ENCODE data around the gene CCNQ.

The CCNQ gene

DNA sequence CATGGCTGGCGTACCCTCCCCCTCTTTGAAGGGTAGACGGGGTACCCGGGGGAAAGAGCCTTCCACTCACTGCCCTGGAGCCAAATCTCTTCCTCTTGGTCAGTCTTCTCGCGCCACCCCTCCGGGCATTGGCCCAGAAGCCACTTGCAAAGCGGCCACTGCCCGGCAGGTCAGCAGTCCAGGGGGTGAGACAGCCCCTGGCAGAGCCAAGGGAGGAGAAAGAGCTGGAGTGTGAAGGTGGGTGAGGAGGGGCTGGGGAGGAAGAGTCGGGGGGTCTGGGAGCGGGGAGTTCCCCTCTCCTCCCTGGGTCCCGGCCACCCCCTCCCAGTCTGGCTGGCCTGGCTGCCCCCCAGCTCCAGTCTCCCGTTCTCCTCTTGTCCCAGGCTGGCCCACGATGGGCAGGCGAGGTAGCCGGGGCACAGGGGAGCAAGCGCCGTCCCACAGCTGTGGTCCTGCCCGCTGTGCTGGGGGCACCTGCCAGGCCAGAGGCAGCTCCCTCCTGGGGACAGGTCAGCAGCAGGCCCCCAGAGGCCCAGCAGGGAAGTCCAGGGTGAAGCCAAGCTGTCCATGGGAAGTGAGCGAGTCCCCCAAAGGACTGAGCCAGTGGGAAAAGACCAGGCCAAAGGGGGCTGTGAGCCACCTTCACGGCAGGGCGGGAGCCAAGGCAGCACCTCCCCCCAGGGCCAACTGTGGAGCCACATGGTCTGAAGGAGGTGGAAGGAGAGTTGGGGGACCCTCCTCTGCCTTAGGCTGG lies 26.5 kb upstream of the CCNQ start:
- H3K4me3 ChIP-seq (ENCODE audit: low read depth, low read length) = no peak overlapping the region
- DNase-seq (ENCODE audit: low read depth) = no peak
- TF ChIP-seq, protein P1, sequence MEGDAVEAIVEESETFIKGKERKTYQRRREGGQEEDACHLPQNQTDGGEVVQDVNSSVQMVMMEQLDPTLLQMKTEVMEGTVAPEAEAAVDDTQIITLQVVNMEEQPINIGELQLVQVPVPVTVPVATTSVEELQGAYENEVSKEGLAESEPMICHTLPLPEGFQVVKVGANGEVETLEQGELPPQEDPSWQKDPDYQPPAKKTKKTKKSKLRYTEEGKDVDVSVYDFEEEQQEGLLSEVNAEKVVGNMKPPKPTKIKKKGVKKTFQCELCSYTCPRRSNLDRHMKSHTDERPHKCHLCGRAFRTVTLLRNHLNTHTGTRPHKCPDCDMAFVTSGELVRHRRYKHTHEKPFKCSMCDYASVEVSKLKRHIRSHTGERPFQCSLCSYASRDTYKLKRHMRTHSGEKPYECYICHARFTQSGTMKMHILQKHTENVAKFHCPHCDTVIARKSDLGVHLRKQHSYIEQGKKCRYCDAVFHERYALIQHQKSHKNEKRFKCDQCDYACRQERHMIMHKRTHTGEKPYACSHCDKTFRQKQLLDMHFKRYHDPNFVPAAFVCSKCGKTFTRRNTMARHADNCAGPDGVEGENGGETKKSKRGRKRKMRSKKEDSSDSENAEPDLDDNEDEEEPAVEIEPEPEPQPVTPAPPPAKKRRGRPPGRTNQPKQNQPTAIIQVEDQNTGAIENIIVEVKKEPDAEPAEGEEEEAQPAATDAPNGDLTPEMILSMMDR (IDR thresholded peaks at IDR 0.05; ENCODE audit: insufficient read depth, low read depth, low read length, missing control alignments) = no peak

DNA sequence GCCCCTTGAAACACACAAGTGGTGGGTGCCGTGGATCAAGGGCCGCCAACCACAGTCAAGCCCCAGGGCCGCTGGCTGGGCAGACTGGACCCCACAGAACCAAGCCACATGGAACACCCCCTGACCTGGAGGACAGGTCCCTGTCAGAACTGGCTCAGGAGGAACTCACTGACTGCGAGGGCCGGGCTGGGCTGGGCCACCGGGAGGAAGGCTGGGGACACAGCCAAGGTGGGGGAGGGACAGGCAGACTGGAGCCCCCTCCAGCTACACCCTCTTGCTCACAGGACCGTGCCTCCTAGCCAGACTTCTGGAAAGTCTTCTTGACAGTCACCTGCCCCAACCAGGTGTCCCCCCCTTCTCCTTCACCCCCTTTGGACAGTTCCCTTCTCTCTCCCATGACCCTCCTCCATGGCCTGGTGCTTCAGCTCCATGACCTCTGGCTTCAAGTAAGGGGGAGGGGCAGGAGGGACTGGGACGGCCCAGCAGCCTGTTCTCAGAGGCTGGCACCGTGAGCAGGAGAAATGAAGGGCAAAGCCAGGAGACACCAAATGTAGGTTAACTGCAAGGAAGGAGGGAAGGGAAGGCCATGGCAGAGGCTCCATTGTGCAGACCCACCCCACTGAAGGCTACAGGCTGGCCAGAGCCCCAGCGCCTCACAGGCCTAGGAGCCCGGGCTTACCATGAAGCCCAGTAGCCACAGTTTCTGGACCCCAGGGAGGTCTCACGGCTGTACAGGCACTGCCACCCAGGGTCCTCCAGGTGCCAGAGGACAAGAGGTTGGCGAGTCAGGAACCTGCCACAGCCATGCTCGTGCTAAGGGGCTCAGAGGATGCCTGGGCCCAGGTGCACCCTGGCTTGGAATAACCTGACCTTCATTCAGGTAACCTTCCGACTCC lies 25.5 kb upstream of the CCNQ start:
- no peak overlapping the region for H3K4me3 ChIP-seq (ENCODE audit: low read depth, low read length)
- TF ChIP-seq, protein P1 (IDR thresholded peaks at IDR 0.05; ENCODE audit: insufficient read depth, low read depth, low read length, missing control alignments) = no peak
- no peak for DNase-seq (ENCODE audit: low read depth)

DNA sequence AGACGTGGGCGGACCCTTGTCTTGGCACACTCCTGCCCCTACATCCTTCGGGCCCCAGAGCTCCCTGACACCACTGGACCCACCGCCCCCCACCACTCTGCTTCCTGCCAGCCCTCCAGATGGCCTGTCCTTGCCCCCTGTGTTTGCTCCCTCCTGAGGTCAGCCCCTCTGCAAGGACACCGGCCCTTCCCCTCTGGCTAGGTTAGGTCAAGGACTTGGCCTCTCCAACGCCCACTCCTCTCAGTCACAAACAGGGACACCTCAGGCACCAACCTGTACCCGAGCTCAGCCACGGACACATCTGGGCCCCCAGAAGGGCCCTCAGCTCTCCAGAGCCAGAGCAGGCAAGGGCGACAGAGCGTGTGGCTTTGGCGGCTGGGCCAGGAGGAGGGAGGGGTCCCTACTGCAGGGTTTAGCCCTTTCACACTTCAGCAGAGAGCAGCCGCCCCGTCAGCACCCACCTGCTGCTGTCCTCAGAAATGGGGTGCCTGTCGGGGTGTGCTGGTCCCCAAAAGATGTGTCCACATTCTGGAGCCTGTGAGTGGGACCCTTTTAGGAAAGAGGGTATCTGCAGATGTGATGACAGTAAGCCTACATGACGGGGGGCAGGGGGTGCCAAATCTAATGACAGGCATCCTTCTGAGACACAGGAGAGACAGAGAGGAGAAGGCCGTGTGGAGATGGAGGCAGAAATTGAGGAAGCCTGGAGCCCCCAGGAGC lies 24.5 kb upstream of the CCNQ start:
- no peak for DNase-seq (ENCODE audit: low read depth)
- H3K4me3 ChIP-seq (ENCODE audit: low read depth, low read length) = no peak overlapping the region
- TF ChIP-seq, protein P1 (IDR thresholded peaks at IDR 0.05; ENCODE audit: insufficient read depth, low read depth, low read length, missing control alignments) = no peak

DNA sequence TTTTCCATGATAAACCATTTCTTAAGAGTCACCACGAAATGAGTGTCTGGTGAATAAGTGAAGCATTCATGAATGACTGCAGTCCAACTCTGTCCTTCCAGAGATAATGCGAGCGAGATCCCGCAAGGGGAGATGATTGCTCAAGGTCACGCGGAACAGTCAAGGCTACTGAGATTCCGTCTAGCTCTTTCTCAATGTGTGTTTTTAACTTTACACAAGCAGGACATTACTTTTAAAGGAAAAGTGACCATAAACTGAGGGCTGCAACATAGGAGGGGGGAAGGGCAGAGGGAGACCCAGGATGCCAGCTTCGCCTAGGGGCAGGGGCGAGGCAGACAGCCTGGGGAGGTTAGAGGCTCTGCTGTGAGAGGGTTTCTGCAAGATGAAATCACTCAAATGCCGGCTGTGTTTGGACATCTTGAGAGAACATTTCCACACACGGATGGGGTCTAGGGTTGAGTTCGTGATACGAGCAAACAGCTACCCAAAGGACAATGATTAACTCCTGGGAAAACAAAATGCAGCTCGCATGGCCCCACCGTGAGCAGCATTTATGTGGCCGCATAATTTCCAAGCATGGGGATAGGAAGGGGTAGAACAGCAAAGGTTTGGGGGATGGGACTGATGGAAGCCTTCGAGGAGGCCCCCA lies 23.8 kb upstream of the CCNQ start:
- TF ChIP-seq, protein P1 (IDR thresholded peaks at IDR 0.05; ENCODE audit: insufficient read depth, low read depth, low read length, missing control alignments) = no peak
- no peak overlapping the region for H3K4me3 ChIP-seq (ENCODE audit: low read depth, low read length)
- no peak for DNase-seq (ENCODE audit: low read depth)

DNA sequence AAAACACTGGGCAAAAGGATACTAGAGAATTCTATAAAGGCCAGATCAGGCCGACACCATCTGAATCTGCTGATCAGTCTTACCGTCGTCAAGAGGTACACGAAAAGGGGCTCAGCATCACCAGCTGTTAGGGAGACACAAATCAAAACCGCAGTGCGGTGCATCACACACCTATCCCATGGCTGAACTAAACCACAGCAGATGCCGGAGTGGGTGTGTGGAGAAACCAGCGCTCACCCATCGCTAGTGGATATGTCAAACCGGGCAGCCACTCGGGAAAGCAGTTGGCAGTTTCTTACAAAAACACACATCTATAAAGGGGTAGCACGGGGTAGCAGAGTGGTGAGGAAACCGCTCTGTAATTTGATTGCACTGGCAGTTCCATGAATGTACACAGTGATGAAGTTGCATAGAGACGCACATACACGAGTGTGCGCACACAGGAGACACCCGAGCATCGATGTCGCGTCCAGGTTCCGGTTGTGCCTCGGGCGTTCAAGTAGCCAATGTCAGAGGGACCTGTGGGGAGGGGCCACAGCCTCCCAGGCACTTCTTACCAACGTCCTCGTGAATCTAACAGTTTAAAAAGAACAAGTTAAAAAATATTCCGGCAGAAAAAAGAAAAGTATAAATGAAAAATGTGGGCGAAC lies 23.1 kb upstream of the CCNQ start:
- no peak overlapping the region for H3K4me3 ChIP-seq (ENCODE audit: low read depth, low read length)
- TF ChIP-seq, protein P1 (IDR thresholded peaks at IDR 0.05; ENCODE audit: insufficient read depth, low read depth, low read length, missing control alignments) = no peak
- DNase-seq (ENCODE audit: low read depth) = no peak

DNA sequence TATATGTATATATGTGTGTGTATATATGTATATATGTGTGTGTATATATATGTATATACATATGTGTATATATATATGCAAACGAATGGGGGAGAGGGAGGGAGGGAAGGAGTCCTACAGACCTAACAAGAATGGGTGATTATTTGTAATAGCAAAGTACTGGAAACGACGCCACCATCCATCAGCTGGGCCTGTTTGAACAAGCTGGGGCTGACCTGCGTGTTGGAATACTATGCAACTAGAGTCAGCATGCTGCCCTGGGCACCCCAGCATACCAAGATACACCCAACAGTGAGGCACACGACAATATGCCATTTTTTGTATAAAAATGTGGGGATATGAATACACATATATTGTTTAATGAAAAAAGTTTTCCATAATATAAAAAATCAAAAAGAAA lies 21.6 kb upstream of the CCNQ start:
- no peak for DNase-seq (ENCODE audit: low read depth)

More for the DNA sequence above, 21.6 kb upstream of the CCNQ start:
- TF ChIP-seq, protein P1 (IDR thresholded peaks at IDR 0.05; ENCODE audit: insufficient read depth, low read depth, low read length, missing control alignments) = no peak
- no peak overlapping the region for H3K4me3 ChIP-seq (ENCODE audit: low read depth, low read length)

All from GM12865 (cell line).